Measurements from ENCODE around the gene ZDHHC17. TPM values are rescaled to one million over a fixed set of nuclear protein-coding genes. Genes with fewer than 3 reads are reported as not detected.

ZDHHC17 gene
- total RNA-seq, 1 donor from 2014 or later: 58.8 TPM

GRCh38 chr12:76782526-76782925, 18.6 kb downstream of the ZDHHC17 start:
- H3K9me3 Mint-ChIP-seq: peaks cover 26% of the 10 kb centered on the region
- H3K4me1 Mint-ChIP-seq: peaks cover 18% of the 10 kb centered on the region
- no peak overlapping the region for H3K27ac Mint-ChIP-seq (ENCODE audit: unreplicated experiment)
- TF ChIP-seq, protein P1, sequence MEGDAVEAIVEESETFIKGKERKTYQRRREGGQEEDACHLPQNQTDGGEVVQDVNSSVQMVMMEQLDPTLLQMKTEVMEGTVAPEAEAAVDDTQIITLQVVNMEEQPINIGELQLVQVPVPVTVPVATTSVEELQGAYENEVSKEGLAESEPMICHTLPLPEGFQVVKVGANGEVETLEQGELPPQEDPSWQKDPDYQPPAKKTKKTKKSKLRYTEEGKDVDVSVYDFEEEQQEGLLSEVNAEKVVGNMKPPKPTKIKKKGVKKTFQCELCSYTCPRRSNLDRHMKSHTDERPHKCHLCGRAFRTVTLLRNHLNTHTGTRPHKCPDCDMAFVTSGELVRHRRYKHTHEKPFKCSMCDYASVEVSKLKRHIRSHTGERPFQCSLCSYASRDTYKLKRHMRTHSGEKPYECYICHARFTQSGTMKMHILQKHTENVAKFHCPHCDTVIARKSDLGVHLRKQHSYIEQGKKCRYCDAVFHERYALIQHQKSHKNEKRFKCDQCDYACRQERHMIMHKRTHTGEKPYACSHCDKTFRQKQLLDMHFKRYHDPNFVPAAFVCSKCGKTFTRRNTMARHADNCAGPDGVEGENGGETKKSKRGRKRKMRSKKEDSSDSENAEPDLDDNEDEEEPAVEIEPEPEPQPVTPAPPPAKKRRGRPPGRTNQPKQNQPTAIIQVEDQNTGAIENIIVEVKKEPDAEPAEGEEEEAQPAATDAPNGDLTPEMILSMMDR (conservative IDR thresholded peaks at IDR 0.05): no peak
- peaks cover 31% of the 10 kb centered on the region for H3K36me3 Mint-ChIP-seq (ENCODE audit: low read depth)
- no peak for DNase-seq (ENCODE audit: low read depth, low spot score)
- H3K4me3 Mint-ChIP-seq: no peak overlapping the region
- H3K27me3 Mint-ChIP-seq (ENCODE audit: low read depth): no peaks in the 10 kb centered on the region

DNA sequence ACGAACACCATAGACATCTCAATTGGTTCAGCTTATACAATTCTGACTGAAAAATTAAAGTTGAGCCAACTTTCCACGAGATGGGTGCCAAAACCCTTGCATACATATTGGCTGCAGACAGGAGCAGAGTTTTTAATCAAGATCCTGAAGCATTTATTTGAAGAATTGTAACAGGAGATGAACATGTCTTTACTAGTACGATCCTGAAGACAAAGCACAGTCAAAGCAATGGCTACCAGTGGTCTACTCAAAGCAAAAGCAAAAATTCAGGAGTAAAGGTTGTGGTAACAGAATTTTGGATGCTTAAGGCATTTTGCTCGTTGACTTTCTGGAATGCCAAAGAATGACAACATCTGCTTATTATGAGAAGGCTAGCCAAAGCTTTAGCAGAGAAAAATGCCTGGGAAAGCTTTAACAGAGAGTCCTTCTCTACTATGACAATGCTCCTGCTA, 20.7 kb downstream of the ZDHHC17 start:
- TF ChIP-seq, protein P1 (conservative IDR thresholded peaks at IDR 0.05): no peak
- H3K4me3 Mint-ChIP-seq: no peak overlapping the region

GRCh38 chr12:76785407-76785806, 21.5 kb downstream of the ZDHHC17 start:
- no peak for DNase-seq (ENCODE audit: low read depth, low spot score)
- Mint-ChIP-seq H3K4me1 (peaks cover 10% of the 10 kb centered on the region), H3K27me3 (ENCODE audit: low read depth) (no peaks in the 10 kb centered on the region), H3K4me3 (no peak overlapping the region), H3K36me3 (ENCODE audit: low read depth) (peaks cover 27% of the 10 kb centered on the region), H3K9me3 (peaks cover 14% of the 10 kb centered on the region), H3K27ac (ENCODE audit: unreplicated experiment) (no peak overlapping the region)
- TF ChIP-seq, protein P1 (conservative IDR thresholded peaks at IDR 0.05): no peak

More for the DNA sequence above, 20.7 kb downstream of the ZDHHC17 start:
- H3K27ac Mint-ChIP-seq (ENCODE audit: unreplicated experiment): no peak overlapping the region
- H3K36me3 Mint-ChIP-seq (ENCODE audit: low read depth): peaks cover 27% of the 10 kb centered on the region
- H3K27me3 Mint-ChIP-seq (ENCODE audit: low read depth): no peaks in the 10 kb centered on the region
- H3K4me1 Mint-ChIP-seq: peaks cover 12% of the 10 kb centered on the region
- H3K9me3 Mint-ChIP-seq: peaks cover 17% of the 10 kb centered on the region
- DNase-seq (ENCODE audit: low read depth, low spot score): no peak

DNA sequence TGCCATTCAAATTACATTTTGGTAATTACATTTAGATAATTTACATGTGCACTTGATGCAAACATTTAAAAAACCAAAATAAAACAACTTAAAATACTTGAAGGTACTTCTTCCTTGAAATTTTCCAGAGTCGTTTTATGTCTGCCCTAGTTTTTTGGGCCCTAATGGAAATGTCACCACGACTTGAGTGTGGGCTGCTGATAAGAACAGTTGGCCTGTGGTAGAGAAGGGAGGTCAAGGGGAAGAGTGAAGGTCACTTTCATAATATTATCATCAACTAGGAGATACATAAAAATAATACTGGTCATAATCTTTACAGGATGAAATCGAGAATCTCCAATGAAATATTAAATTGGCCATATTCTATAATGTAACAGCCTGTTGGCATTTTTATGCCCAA, 23.1 kb downstream of the ZDHHC17 start:
- Mint-ChIP-seq H3K4me3 (no peak overlapping the region), H3K4me1 (peaks cover 12% of the 10 kb centered on the region), H3K36me3 (ENCODE audit: low read depth) (peaks cover 27% of the 10 kb centered on the region), H3K27me3 (ENCODE audit: low read depth) (no peaks in the 10 kb centered on the region), H3K27ac (ENCODE audit: unreplicated experiment) (no peak overlapping the region), H3K9me3 (peaks cover 13% of the 10 kb centered on the region)
- TF ChIP-seq, protein P1 (conservative IDR thresholded peaks at IDR 0.05): no peak
- DNase-seq (ENCODE audit: low read depth, low spot score): no peak

GRCh38 chr12:76787689-76788088, 23.8 kb downstream of the ZDHHC17 start:
- TF ChIP-seq, protein P1 (conservative IDR thresholded peaks at IDR 0.05): no peak
- Mint-ChIP-seq H3K27ac (ENCODE audit: unreplicated experiment) (no peak overlapping the region), H3K36me3 (ENCODE audit: low read depth) (peaks cover 21% of the 10 kb centered on the region), H3K4me1 (peaks cover 5% of the 10 kb centered on the region), H3K4me3 (no peak overlapping the region), H3K9me3 (peaks cover 13% of the 10 kb centered on the region), H3K27me3 (ENCODE audit: low read depth) (no peaks in the 10 kb centered on the region)
- DNase-seq (ENCODE audit: low read depth, low spot score): no peak

All from neural crest cell (in vitro differentiated cells).